H1 (cell line): ENCODE data around the gene ARHGAP26. TPM values are rescaled to one million over a fixed set of nuclear protein-coding genes. Genes with fewer than 3 reads are reported as not detected.

Source experiments
- NRF1 ChIP-seq: IDR thresholded peaks from 2 replicates; pipeline ENCODE4 v1.6.1; 2011; ENCODE audit warnings: mild to moderate bottlenecking, low read depth, low read length, improper control_type of control experiment
- SIRT6 ChIP-seq: IDR thresholded peaks from one replicate; pipeline ENCODE4 v1.7.1; 2012; ENCODE audit warnings: low read length, inconsistent platforms
- SP2 ChIP-seq: IDR thresholded peaks from 2 replicates; pipeline ENCODE4 v1.6.1; 2012; ENCODE audit warnings: mild to moderate bottlenecking, low read length, inconsistent platforms
- polyA plus RNA-seq, 7 experiments: library from polyadenylated mRNA; depleted of rRNA in 3 of 7; stranded (reverse) in 5 of 7; unstranded in 2 of 7; fragments of >200 nt in 5 of 7; fragments of 200-250 nt in 2 of 7; gene quantifications; 1 replicate in 5 of 7; 2 replicates in 1 of 7; 4 replicates in 1 of 7; pipeline versions ENCODE4 v1.2.1 to v1.2.3, GENCODE V29; 2011 to 2013; ENCODE audit warnings: missing spikeins in 2 of 7, mixed read lengths in 2 of 7
- total RNA-seq: library from RNA; stranded (reverse); fragmentation: NEBNext Ultra II Directional; extraction: Animal tissue kit (Norgen Biotek cat#: 25700); gene quantifications from 2 replicates; pipeline ENCODE4 v1.2.1, GENCODE V29; 2021

ARHGAP26 gene
- total and polyA plus RNA-seq, 2 of the 8 experiments (the other 6 are each of a cell fraction or from before 2014, with no cell fraction given): 7.1 to 24.8 TPM

DNA sequence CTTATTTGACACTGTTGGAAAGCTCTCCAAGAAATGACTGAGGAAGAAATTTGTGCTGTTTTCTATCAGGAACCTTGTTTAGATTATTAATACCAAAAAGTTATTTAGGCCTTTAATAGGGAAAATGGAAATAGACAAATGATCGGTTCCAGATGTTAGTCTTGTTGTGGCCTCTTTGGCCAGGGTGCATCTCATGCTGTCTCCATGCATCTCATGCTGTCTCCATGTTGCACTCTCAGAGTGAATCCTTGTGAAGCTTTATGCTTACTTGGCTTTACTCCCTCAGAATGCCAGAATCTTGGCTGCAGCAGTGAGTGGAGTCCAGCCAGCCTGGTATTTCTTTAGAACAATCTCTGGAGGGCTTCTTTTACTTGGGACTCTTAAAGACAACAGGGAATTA, 185.5 kb downstream of the ARHGAP26 start (continued):
- no peak for TF ChIP-seq SIRT6
- TF ChIP-seq SP2: no peak
- TF ChIP-seq NRF1: no peak
- TF ChIP-seq, all 59 proteins: peak for 0
